Measurements from ENCODE around the gene DLAT.

GRCh38 chr11:112050721-112051120 is 25.5 kb downstream of the DLAT start:
- TF ChIP-seq CTCF (IDR thresholded peaks at IDR 0.05) = no peak
- TF ChIP-seq POLR2AphosphoS5 (IDR thresholded peaks at IDR 0.05; ENCODE audit: low read depth, low read length) = no peak
